ENCODE results near the gene MOCS3.
A peak's percentile ranks its signal among the peaks of the same experiment; 100 is the strongest.
"Not testable (repeated sequence)": the region's sequence is repeated elsewhere in the genome, so short reads cannot be mapped to it uniquely, and the experiment has no call there.

Gene MOCS3

DNA sequence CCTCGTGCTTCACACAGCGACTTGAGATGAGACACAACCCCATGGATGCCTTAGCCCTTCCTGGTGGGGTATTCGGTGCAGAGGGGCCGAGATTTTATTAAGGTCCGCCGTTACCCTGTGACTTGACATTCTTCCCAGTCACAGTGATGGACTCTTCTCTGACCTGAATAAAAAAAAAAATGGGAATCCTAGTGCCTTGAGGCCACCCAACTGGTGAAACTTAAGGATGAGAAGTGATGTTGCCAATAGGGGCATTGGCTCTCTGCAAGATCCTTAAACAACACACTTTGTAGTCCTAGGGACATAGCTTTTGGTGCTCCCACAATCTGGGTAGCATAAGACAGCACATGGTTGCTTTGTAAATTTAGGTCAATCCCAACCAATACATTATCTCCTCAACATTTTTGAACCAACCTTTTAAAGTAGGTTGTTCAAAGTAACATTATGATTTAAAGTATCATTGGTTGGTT lies 26.6 kb upstream of the MOCS3 start:
- no peak for DNase-seq (ENCODE audit: low read depth, low spot score)

- no peak for DNase-seq (ENCODE audit: low read depth, low spot score)
Observed at GRCh38 chr20:50932691-50933280, 25.8 kb upstream of the MOCS3 start.

- no peak for DNase-seq (ENCODE audit: low read depth, low spot score)
Observed at GRCh38 chr20:50933589-50933988, 25.0 kb upstream of the MOCS3 start.

DNA sequence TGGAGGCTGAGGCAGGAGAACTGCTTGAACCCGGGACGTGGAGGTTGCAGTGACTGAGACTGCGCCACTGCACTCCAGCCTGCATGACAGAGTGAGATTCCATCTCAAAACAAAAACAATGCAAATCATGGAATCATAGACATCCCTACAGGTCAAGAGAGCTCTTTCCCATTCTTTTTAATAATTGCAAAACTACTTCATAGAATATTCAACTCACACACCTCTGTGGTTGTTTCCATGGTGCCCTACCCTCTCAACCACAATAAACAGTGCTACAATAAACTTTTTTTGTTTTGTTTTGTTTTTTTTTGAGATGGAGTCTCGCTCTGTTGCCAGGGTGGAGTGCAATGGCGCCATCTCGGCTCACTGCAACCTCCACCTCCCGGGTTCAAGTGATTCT lies 15.5 kb upstream of the MOCS3 start:
- DNase-seq (ENCODE audit: low read depth, low spot score) = no peak

DNA sequence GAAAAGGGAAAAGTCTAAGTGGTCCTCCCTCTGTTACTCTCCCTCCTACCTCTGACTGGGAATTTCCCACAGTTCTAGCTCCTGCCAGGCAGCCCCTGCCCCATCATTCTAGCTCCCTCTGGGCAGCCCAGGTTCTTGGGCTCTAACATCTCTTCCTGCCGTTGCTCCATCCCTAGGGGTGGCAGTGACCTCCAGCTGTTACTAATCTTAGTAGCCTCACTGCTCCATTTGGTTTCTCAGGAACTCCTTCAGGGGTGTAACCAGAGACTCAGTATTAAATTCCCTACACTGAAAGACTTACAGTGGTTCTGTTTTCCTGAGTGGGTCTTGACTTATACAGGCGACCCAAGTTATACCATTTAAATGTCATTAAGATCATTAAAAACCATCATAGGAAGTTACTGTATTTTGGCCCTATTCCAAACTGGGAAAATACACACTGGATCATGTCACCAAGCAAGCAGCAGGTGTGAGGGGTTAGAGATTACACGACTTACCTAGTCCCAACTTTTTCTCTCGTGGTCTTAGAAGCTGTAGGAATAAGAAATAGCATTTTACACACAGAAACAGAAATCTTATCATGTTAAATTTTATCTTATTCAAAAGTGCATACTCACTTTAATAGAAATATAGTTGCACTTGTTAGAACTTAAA lies 10.4 kb upstream of the MOCS3 start:
- DNase-seq (ENCODE audit: low read depth, low spot score) = no peak

- no peak for DNase-seq (ENCODE audit: low read depth, low spot score)
Observed at GRCh38 chr20:50953196-50953595, 5.4 kb upstream of the MOCS3 start.

DNA sequence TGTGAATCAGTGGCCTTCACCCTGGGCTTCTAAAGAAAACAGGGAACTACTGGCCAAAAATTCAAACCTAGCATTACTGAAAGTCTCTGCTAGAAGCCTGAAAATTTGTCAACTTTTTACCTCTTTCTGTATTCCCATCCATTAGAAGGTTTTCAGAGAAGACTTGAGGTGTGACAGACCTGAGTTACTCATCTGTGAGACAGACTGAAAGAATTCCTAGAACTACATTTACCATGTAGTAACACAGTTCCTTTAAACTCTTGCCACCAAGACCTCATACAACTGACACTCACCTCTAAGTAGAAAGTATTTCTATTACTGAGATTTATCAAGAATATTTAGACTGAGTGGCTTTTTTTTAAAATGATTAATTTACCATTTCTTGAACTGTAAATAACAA lies 4.8 kb upstream of the MOCS3 start:
- DNase-seq (ENCODE audit: low read depth, low spot score) = no peak

DNA sequence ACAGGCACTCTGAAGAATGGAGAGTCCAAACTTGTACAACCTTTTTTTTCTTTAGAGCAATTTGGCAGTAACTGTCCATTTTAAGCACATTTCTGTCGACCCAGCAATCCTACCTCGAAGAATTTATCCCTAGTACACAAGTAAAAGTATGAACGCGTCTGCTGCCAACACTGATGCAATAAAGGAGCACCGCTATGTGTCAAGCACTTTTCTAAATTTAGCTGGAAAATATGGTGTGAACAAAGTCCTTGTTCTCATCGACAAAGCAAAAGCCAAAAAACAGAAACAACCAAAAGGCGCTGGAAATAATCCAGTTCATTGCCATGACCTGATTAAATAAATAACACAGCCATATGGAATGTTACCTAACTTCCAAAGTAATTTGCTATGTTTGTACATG lies 1.3 kb upstream of the MOCS3 start:
- DNase-seq (ENCODE audit: low read depth, low spot score) = no peak

- peak; percentile 84 for DNase-seq (ENCODE audit: low read depth, low spot score)
Observed at GRCh38 chr20:50957798-50958614, 612 bp upstream of the MOCS3 start, which contains the start of gene DPM1. Gene DPM1, minus strand, starts transcription at chr20:50958532. Its CDS starts 9 bp downstream, at chr20:50958523.

GRCh38 chr20:50959543-50960126 lies 1.0 kb downstream of the MOCS3 start:
- DNase-seq (ENCODE audit: low read depth, low spot score) = no peak

DNA sequence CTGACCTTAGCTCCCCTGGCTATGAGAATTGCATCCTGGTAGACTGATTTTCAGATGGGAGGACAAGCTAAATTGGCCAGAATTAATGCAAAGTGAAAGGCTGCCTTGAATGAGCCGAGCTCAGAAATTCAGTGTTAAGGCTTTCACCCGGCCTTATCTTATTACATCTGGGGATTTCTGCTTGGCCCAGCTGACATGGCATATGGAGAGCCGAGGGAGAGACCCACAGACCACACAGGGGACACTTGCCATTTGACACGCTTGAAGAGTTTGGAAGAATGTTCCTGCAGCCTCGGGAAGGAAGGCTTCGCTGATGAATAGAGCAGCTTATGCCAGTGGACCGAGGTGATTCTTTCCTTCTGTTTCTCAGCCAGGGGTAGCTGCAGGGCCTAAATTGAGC lies 9.0 kb downstream of the MOCS3 start:
- DNase-seq (ENCODE audit: low read depth, low spot score) = no peak

- no peak for DNase-seq (ENCODE audit: low read depth, low spot score)
Observed at GRCh38 chr20:50968289-50968688, 9.7 kb downstream of the MOCS3 start.

- DNase-seq (ENCODE audit: low read depth, low spot score) = no peak
Observed at GRCh38 chr20:50969435-50969834, 10.8 kb downstream of the MOCS3 start.

DNA sequence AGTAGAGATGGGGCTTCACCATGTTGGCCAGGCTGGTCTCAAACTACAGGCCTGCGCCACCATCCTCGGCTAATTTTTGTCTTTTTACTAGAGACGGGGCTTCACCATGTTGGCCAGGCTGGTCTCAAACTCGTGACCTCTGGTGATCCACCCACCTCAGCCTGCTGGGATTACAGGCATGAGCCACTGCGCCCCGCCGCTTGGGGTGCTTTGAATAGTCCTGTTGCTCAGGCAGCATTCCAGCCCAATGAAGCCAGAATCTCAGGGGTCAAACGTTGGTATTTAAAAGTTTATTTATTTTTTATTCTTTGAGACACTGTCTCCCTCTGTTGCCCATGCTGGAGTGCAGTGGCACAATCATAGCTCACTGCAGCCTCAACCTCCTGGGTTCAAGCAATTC lies 11.3 kb downstream of the MOCS3 start:
- DNase-seq (ENCODE audit: low read depth, low spot score) = no peak

DNA sequence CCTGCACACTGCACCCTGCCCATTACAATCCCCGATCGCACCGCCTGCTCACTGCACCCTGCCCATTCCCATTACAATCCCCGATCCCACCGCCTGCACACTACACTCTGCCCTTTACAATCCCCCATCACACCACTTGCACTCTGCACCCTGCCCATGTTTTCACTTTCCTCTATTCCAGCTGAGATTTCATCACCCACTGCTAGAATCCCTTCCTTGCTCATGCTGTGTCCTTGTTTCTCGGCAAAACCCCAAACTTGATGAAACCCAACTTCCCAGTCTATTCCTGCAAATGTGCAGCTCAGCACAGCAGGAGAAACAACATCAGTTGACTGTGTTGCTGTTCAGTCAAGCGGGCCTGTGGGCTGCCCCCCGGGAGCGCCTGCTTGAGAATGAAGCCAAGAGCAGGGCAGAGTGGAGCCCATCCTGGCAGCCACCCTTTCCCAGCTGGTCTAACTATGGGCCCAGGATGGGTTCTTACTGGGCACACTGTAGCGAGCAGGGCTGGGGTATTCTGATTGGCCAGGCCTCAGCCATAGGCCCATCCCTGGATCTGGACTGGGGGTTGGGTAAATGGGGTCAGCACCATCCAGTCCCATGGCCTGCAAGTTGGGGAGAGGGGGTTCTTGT lies 17.2 kb downstream of the MOCS3 start:
- no peak for DNase-seq (ENCODE audit: low read depth, low spot score)

- no peak for DNase-seq (ENCODE audit: low read depth, low spot score)
Observed at GRCh38 chr20:50977066-50978021, 18.7 kb downstream of the MOCS3 start.

GRCh38 chr20:50978533-50978932 lies 19.9 kb downstream of the MOCS3 start:
- not testable (repeated sequence) for DNase-seq (ENCODE audit: low read depth, low spot score)

DNA sequence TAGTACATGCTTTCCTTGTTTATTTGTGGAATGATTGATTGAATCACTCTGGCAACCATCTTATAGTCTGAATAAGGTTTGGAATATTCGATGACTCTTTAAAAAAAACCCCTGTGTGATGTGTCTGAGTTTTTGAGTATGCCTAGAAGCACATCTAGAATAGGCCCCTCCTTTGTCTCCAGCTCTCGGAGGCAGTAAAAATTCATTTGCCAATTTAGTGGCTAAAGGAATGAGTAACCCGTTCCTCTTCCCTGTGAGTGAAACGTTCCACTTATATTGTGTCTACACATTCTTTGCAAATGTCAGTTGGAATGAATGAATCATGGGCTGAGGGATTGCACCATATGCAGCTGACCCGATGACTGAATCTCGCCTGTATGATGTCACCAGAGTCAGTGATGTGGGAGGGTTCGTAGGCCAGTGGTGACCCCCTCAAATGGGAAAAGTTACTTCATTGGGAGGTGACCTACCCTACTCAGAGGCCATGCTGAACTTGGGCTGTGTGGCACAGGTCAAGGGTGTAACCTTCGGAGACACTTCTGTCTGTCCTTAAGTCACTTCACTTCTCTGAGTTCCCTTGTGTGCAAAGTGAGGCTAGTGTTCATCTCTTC lies 21.6 kb downstream of the MOCS3 start:
- DNase-seq (ENCODE audit: low read depth, low spot score) = no peak

DNA sequence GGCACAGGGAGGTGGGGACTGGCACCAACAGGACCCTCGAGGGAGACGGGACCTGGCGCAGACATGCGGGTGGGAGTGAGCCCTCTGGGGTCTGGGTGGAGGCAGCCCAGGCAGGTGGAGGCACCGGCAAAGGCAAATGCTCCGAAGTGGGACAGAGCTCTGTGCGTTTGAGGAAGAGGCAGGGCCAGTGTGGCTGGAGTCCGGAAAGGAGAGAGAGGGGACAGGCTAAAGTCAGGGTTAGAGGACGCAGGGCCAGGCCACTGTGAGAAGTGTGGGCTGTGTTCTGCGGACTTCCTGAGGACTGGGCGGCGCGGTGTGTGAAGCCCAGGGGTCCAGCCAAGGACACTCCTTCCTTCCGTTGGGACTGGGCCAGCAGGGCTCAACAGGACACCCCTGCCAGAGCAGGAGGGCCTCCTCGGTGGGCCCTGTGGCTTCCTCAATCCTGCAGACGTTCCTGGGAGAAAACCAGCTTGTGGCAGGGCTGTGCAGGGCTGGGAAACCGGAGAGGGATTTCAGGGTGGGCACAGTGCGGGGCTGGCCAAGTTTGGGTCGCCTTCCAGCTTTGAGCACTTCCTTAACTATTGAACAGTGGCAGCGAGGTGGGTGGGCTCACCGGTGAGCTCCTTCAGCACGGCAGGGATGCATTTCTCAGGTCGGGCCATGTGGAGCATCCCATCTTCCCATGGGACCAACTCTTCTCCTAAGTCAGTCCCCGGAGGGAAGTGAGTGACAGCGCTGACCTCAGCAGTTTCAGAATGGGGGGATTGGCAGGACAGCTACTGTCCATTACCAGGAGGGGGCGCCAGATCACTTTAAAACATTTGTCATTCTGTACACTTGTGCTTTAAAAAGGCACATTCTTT lies 22.5 kb downstream of the MOCS3 start:
- DNase-seq (ENCODE audit: low read depth, low spot score) = peak; percentile 57
